ENCODE measurements around the gene ILDR2.

ILDR2 gene

GRCh38 chr1:166972193-166972592 lies 3.1 kb downstream of the ILDR2 start:
- no peak for FAIRE-seq

DNA sequence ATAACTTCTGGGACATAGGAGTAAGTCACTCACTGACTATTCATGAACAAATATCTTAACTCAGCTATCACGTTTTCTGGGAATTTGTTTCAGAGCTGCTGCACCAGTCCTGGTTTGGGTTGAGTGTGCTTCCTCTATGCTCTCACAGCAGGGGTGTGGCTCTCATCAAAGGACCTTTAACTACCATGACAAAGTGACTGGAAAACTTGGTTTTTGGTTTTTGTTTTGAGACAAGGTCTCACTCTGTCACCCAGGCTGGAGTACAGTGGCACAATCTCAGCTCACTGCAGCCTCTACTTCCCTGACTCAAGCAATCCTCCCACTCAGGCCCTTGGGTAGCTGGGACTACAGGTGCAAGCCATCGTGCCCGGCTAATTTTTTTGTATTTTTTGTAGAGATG lies 4.1 kb downstream of the ILDR2 start:
- DNase-seq (ENCODE audit: low spot score), result no peak
- no peak for FAIRE-seq

More at GRCh38 chr1:166972193-166972592, 3.1 kb downstream of the ILDR2 start:
- DNase-seq (ENCODE audit: low spot score), result no peak

GRCh38 chr1:166969074-166969677 lies 6.2 kb downstream of the ILDR2 start:
- DNase-seq (ENCODE audit: low spot score) (no peak), FAIRE-seq (no peak)

GRCh38 chr1:166960858-166961474 lies 14.4 kb downstream of the ILDR2 start:
- DNase-seq (ENCODE audit: low spot score), result no peak
- FAIRE-seq, result no peak

DNA sequence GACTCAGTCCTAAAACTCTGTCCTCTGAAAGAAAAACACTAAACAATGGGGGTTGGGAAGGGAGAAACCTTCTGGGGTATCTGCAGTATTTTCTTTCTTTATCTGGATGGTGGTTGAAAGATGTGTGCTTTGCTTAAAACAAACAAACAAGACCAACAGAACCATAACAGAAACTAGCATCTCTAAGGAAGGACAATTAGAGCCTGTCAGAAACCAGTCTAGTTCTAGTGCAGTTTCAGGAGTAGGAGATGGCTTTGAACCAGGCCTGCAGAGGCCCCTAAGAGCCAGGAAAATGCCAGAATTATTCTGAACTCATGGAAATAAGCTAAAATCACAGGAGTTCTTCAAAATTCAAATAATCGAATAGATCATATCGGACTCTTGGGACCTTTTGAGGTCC lies 18.5 kb downstream of the ILDR2 start:
- no peak for DNase-seq (ENCODE audit: low spot score)
- no peak for FAIRE-seq

DNA sequence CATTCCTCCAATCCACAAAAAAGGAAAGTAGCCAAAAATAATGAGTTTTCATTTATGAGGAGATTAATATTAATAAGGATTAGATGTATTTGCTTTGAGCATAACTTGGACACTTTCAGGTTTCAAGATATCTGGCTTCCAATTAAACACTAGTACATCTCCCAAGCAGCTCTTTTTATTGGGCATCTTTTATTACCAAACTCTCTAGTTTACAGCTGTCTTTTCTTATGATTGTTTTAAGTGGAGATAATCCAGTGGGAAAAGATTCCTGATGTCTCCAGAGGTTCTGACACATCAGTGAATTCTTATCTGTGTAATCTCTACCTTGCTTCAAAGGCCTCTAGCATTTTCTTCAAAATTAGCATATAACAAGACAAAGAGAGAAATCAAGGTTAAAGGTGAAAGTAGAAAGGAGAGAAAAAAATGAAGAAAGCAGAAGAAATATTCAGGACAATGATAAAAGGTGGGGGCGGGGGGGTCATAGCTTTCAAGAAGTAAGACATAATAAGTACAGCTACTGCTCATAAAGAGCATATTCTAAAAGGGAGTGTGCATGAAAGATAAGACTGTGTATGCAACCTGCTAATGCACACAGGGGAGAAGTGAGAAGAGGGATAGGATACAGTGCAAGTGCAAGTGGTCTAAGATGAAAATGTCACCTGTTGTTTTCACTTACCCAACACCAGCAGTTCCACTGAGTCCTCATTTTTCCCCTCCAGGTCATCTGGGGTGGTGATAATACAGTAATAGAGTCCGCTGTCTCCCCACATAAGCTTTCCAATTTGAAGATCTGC lies 19.1 kb downstream of the ILDR2 start:
- FAIRE-seq, result no peak

GRCh38 chr1:166953491-166953890 lies 21.8 kb downstream of the ILDR2 start:
- no peak for FAIRE-seq
- DNase-seq (ENCODE audit: low spot score), result no peak

More for the DNA sequence above, 19.1 kb downstream of the ILDR2 start:
- no peak for DNase-seq (ENCODE audit: low spot score)

DNA sequence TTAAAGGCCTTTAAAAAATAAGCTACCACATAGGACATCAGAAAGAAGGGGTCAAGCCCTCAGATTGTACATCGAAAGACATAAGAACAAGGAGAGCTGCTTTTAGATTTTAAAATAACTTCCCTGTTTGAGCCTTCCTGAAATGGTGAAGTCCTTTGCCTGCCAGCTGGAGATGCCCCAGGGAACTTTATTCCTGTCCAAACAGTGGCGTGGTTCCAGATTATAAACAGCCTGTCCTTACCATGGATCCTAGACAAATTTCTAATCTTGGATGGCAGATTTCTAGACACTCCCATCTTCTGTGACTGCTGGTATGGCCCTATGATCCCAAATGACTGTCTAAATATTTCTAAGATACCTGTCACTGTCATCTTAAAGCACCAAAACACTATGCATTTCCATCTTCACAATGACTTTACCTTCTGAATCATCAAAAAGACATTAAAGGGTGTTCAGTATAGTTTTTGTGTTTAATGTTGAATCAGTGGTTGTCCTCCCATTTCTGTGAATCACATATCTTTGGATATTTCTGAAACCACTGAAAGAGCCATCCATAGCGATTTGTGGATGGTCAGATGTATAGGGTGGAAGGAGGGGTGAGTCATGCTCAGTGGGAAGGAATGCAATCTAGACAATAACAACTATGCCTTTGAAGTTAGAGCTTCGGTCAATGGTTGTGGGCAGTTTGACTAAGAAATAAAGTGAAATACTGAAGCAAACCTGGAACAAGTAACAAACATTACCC lies 23.2 kb downstream of the ILDR2 start:
- FAIRE-seq, result no peak
- peak; percentile 52 for DNase-seq (ENCODE audit: low spot score)

DNA sequence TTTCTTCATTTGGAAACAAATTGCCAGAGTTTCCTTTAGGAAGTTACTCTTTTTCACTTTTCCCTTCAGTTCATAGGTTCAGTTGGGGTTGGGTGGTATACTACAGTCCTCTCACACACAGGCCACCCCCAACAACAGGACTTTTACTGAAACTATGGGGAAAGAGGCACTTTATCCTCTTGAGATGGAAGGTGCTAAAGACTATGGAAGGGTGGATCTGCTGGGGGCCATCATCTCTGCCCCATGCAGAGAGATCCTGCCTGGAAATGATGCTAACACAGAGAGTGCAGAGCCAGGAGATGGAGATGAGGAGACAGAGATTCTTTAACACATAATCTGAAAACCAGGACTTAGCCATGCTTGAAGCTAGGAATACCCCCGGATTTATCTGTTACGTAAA lies 24.3 kb downstream of the ILDR2 start:
- FAIRE-seq (no peak), DNase-seq (ENCODE audit: low spot score) (no peak)

DNA sequence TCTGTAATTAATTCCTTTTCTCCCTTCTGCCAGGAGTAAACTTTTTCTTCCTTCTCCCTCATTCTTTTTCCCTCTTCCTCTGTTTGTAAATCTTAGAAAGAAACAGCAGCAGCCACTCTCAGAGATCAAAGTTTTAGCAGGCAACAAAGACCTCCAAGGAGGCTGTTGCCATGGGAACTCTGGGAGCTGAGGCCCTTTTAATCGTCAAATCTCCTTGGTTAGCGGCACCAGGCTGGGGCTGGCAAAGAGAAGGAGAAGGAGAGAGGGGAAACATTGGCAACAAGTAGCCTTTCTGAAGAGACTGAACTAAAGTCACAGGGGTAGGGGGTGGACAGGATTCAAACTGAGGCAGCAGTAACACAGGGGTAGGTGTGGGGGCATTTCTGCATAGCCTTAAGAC lies 25.2 kb downstream of the ILDR2 start:
- DNase-seq (ENCODE audit: low spot score) (no peak), FAIRE-seq (no peak)

DNA sequence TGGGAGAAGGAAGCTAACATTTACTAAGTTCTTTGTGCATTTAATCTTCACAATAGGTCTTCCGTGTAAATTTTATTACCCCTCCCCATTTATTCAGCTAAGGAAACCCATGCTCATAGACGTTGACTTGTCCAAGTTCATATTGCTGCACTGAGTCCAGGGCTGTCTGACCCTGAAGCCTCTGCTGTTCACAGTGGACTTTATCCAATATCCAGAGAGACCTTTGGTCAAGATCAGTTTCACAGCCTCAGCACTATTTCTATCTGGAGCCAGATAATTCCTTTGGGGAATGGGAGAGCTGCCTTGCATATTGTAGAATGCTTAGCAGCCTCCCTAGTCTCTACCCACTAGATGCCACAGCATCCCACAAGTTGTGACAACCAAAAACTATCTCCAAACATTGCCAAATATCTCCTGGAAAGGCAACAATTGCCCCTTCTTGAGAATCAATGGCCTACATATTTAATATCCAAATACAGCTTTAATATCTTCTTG lies 26.4 kb downstream of the ILDR2 start:
- FAIRE-seq (no peak), DNase-seq (ENCODE audit: low spot score) (no peak)

DNA sequence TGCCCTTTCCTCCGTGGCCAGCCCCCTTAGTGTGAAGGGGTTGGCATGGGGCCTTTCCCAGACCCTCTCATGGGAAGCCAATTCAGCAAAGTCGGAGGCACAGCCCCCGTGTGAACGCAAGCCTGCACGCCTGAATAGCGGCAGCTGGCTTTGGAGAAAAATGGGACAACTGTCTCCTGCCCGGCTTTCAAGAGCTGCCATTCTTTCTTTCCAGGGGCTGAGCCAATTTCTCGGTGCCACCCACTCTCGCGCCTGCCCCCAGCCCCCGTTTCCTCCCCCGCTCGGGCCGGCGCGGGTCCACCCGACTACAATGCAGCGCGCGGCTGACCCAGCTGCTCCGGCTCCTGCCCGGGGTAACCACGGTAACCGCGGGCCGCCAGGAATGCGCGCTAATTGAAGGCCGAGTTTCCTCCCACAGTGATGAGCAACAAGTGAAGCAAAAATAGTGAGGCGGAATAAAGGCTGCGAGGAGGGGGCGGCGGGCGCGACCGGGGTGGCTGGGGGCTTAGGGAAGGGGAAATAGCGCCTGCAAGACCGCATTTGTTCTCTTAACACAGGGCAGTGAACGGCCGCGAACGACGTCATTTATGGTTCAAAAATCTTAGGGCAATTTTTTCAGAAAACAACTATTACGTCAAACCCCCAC lies 27.8 kb downstream of the ILDR2 start:
- peak; percentile 48 for FAIRE-seq
- peak; percentile 89 for DNase-seq (ENCODE audit: low spot score)

GRCh38 chr1:166944186-166944967 lies 31.0 kb downstream of the ILDR2 start:
- FAIRE-seq (peak; percentile 92), DNase-seq (ENCODE audit: low spot score) (peak; percentile 75)

DNA sequence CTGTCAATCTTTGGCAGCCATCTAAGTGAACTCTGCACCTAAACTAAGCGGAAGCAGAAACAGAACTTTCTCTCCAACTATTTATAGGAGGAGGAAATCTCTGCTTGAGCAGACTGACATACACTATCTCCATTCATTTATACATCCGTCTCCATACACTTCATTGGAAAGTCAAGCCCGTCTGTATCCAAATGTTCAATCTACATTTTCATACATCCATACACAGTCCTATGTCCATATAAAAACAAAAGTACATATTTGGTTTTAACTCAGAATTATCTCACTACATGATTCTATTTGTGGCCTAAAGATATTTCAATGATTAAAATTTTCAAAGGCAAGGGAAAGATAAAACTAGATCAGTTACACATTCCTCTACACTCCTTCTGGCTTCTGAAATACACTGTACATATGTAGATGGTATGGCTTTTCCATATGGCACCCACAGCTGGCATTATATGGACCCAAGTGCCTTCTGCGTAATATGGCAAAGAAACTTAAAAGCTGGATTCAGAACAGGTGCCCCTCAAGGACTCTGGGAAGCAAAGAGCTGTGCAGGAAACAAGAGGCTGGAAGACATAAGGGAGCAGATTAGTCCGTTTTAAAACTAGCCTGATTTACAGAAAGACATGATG lies 35.5 kb downstream of the ILDR2 start:
- DNase-seq (ENCODE audit: low spot score) (no peak), FAIRE-seq (no peak)

DNA sequence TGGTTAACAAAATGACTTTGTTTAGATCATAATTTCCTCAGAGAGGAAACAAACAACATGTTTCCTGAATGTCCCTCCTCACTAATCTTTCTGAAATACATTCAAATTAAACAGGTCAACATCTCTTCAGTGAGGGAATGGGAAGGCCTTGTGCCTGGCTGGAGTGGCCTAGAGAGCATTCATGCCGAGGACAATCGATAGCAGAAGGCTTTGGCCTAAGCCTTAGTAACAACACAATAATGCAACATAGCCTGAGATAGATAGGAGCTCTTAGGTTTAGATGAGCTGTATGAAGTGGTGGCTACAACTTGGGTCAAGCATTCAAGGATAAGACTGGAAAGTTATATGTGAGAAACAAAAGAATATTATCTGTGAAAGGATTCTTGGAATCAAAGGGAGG lies 37.4 kb downstream of the ILDR2 start:
- FAIRE-seq, result no peak
- no peak for DNase-seq (ENCODE audit: low spot score)

DNA sequence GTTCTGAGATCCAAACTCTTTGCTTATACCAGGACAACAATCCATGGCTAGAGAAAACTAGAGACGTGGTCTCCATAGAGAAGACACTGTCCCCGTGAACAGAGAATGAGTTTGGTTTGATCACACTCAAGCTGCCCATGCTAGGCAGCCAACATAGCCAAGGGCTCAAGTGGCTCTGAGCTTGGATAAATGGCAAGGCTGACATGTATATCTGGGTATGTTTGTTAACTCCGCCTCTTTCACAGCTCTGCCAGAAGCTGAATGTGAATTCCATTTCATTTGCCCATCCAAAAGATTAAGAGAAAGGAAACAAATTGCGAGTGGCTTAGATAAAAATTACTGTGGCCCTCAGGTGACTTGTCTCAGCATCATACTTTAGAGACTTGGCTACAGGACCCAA lies 38.0 kb downstream of the ILDR2 start:
- DNase-seq (ENCODE audit: low spot score) (no peak), FAIRE-seq (no peak)

DNA sequence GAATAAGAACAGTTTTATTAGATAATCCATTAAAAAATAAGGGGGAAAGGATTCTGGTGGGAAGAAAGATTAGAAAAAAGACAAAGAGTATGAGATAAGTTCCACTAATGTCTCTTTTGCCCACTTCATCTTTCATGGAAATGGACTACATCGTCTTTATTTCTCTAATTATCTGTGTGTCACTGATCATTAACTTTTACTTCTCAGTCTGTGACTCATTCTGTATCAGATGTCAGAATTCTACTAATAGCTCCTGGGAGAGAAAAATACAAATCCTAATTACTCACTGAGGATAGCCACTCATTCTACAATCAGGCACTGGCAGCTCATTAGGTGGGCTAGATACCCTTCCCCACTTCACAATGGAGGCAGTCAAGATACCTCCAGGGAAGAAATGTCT lies 41.7 kb downstream of the ILDR2 start:
- FAIRE-seq (no peak), DNase-seq (ENCODE audit: low spot score) (no peak)

DNA sequence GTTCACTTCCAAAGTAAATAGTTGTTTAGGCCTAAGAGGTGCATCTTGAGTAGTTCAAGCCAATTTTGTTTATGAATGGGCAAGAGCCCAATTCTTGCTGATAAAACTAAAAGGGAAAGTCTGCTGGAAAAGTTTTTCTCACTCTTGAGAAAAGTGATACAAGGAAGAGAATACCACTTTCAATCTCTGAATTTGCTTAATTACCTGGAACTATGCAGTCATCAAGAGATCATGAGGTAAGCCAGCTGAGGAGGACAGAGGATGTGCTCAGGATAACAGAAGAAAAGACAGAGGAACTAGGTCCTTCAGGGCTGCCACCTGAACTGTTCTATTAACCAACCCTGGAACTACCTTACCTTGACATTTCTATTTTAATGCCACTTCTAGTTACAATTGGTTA lies 42.2 kb downstream of the ILDR2 start:
- DNase-seq (ENCODE audit: low spot score) (no peak), FAIRE-seq (no peak)

- DNase-seq (ENCODE audit: low spot score), result no peak
- no peak for FAIRE-seq
These were observed 45.4 kb downstream of the ILDR2 start for GRCh38 chr1:166929911-166930310.

DNA sequence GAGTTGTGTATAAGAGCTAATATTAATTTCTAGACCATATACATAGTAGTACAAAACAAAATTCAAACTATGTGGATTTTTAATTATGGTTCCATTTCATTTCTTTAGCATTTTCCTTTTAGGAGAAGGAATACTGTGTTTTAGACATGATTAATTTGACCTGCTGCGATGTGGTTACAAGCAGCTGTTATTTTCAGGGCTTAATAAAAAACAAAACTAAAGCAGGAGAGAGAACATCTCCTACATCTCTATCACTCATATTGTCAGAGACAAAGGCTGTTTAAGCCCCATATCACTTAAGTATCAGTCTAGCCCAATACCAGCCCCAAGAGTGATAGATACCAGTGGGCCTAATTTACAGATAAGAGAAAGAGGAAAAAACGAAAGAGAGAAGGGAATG lies 47.6 kb downstream of the ILDR2 start:
- FAIRE-seq, result no peak

More for the DNA sequence above, 47.6 kb downstream of the ILDR2 start:
- no peak for DNase-seq (ENCODE audit: low spot score)
